ENCODE data around the gene RPS6KA1. TPM values are rescaled to one million over a fixed set of nuclear protein-coding genes. Genes with fewer than 3 reads are reported as not detected.

RPS6KA1 gene
- polyA plus RNA-seq, 3 donors: 116 to 189 (median 188) TPM

DNA sequence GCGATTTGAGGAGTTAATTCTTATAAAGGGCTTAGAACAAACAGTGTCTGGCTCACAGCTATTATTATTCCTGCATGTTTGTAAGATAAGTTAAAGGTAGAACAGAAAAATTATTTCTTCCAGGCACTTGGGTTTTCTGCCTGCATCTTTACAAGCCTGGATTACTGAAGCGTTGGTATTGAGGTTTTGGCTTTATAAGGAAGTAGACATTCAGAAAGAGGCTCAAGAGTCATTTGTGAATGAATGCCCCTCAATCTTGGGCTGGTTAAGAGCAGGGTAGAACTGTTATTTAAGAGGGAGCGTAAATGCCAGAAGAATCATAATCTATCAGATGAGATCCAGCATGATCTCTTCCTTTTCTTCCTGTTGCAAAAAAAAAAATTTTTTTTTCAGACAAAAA lies 89.0 kb downstream of the RPS6KA1 start:
- no peak overlapping the region for H3K9ac ChIP-seq (ENCODE audit: insufficient read depth, low read length, poor library complexity, severe bottlenecking)
- H3K9me3 ChIP-seq (replicated peaks in 1 of 2; ENCODE audit: control insufficient read depth in 1 of 2, insufficient read depth in 1 of 2, low read length in 2 of 2): no peaks in the 10 kb centered on the region
- H3K4me2 ChIP-seq (replicated peaks; ENCODE audit: extremely low read depth, low read length, poor library complexity, severe bottlenecking): peak overlapping the region; percentile 2
- Mint-ChIP-seq H3K27me3 (ENCODE audit: low read depth in 3 of 3) (peaks cover 0 to 1% (median 0%) of the 10 kb centered on the region in 3 donors), H3K9me3 (no peaks in the 10 kb centered on the region), H3K36me3 (no peaks in the 10 kb centered on the region), H3K4me1 (peaks cover 38% of the 10 kb centered on the region), H3K27ac (peak overlapping the region in 6 of 7 donors; percentile 1 to 97 (median 57)), H3K4me3 (no peak overlapping the region)
- peak overlapping the region in 1 of 2 donors; percentile 9 for H3K27ac ChIP-seq (ENCODE audit: low read depth in 1 of 2, low read length in 2 of 2)
- TF ChIP-seq, protein P1, sequence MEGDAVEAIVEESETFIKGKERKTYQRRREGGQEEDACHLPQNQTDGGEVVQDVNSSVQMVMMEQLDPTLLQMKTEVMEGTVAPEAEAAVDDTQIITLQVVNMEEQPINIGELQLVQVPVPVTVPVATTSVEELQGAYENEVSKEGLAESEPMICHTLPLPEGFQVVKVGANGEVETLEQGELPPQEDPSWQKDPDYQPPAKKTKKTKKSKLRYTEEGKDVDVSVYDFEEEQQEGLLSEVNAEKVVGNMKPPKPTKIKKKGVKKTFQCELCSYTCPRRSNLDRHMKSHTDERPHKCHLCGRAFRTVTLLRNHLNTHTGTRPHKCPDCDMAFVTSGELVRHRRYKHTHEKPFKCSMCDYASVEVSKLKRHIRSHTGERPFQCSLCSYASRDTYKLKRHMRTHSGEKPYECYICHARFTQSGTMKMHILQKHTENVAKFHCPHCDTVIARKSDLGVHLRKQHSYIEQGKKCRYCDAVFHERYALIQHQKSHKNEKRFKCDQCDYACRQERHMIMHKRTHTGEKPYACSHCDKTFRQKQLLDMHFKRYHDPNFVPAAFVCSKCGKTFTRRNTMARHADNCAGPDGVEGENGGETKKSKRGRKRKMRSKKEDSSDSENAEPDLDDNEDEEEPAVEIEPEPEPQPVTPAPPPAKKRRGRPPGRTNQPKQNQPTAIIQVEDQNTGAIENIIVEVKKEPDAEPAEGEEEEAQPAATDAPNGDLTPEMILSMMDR (IDR thresholded peaks at IDR 0.05): no peak
- no peaks in the 10 kb centered on the region for H3K36me3 ChIP-seq (replicated peaks in 1 of 2; ENCODE audit: control insufficient read depth in 1 of 2, insufficient read depth in 2 of 2, low read length in 2 of 2)
- intact Hi-C loops (cut with micrococcal nuclease): no loop called here
- DNase-seq: peak in 2 of 3 donors; percentile 13 to 35
- 0% methylated on average over 1 of the region's 3 CpGs for WGBS (ENCODE audit: insufficient coverage)
- no peak overlapping the region for H3K4me3 ChIP-seq (replicated peaks in 1 of 3; ENCODE audit: low read depth in 2 of 3, low read length in 3 of 3)
- no peaks in the 10 kb centered on the region for H4K20me1 ChIP-seq (ENCODE audit: insufficient read depth, low read length)
- H2AFZ ChIP-seq (ENCODE audit: insufficient read depth, low read depth, low read length, poor library complexity, severe bottlenecking): no peak overlapping the region
- peaks cover 2% of the 10 kb centered on the region for H3K79me2 ChIP-seq (ENCODE audit: insufficient read depth, low read length)
- H3K27me3 ChIP-seq (ENCODE audit: control insufficient read depth in 2 of 2, insufficient read depth in 2 of 2, low read length in 2 of 2): no peaks in the 10 kb centered on the region
- H3K4me1 ChIP-seq (ENCODE audit: control insufficient read depth in 1 of 2, insufficient read depth in 2 of 2, low read length in 2 of 2): peaks cover 35 to 37% of the 10 kb centered on the region in 2 donors

Small RNA genes lying within 50 kb of the gene (small RNA-seq; reads per million reads assigned to genes)
- 7.8 reads per million, percentile 67 among the genes with 10 or more reads in this experiment for gene MIR1976 (ENCODE audit: insufficient read length, low read depth)
- gene RF00019 (ENCODE audit: insufficient read length, low read depth): not detected
- not detected for gene RNU7-29P (ENCODE audit: insufficient read length, low read depth)

Other genes with a start within 250 kb of the RPS6KA1 start
- 1,000 to 10,000 TPM in 2 of 3 donors, 100 to 1,000 TPM in 1; 478 to 1,744 (median 1,706) TPM for gene SH3BGRL3, start 249.7 kb upstream of the RPS6KA1 start, polyA plus RNA-seq
- gene UBXN11, start 223.1 kb upstream of the RPS6KA1 start, polyA plus RNA-seq: 100 to 1,000 TPM in 1 of 3 donors, 10 to 100 TPM in 2; 48.0 to 885 (median 52.1) TPM
- 1,000 to 10,000 TPM in 2 of 3 donors, 100 to 1,000 TPM in 1; 851 to 4,047 (median 2,617) TPM for gene CD52, start 211.8 kb upstream of the RPS6KA1 start, polyA plus RNA-seq
- gene CRYBG2, start 175.6 kb upstream of the RPS6KA1 start, polyA plus RNA-seq: under 1 TPM in 1 of 3 donors, not detected in 2; 0.52 TPM
- not detected for gene ZNF683, start 157.0 kb upstream of the RPS6KA1 start, polyA plus RNA-seq
- gene LIN28A, start 118.9 kb upstream of the RPS6KA1 start, polyA plus RNA-seq: not detected
- gene DHDDS, start 97.4 kb upstream of the RPS6KA1 start, polyA plus RNA-seq: 10 to 100 TPM; 21.3 to 27.4 (median 24.0) TPM
- gene HMGN2, start 57.3 kb upstream of the RPS6KA1 start, polyA plus RNA-seq: 100 to 1,000 TPM; 400 to 575 (median 555) TPM
- 10 to 100 TPM in 1 of 3 donors, 1 to 10 TPM in 2; 6.6 to 84.4 (median 9.5) TPM for gene ARID1A, start 166.3 kb downstream of the RPS6KA1 start, polyA plus RNA-seq

Data from CD14-positive monocyte (primary cell).